HG03196 (cell line): Measurements from ENCODE around the gene ZPR1.
"Not testable (repeated sequence)": the region's sequence is repeated elsewhere in the genome, so short reads cannot be mapped to it uniquely, and the experiment has no call there.

Experiments
- ATAC-seq: cut with Tn5 transposase; IDR thresholded peaks from one replicate; pipeline ENCODE4 v1.9.1; 2021; ENCODE audit not compliant: unreplicated experiment

Gene ZPR1

DNA sequence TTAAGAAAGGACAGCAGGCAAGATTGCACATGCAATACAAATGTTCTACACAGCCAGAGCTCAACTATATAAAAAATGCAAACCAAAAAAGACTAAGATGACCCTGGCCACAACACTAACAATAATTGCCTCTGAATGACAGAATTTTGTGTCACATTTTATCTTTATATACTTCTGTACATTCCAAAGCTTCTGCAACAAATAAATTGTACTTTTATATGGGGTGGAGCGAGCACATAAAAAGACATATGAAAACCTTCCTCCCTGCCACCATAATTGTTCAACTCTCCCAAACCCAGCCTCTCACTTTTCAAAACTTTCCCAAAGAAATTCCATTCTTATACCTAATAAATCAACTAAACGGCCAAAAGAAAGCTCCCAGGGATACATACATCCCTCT lies 25.7 kb downstream of the ZPR1 start:
- no peak for ATAC-seq

- not testable (repeated sequence) for ATAC-seq
Observed at GRCh38 chr11:116756044-116756443, 31.8 kb downstream of the ZPR1 start.

DNA sequence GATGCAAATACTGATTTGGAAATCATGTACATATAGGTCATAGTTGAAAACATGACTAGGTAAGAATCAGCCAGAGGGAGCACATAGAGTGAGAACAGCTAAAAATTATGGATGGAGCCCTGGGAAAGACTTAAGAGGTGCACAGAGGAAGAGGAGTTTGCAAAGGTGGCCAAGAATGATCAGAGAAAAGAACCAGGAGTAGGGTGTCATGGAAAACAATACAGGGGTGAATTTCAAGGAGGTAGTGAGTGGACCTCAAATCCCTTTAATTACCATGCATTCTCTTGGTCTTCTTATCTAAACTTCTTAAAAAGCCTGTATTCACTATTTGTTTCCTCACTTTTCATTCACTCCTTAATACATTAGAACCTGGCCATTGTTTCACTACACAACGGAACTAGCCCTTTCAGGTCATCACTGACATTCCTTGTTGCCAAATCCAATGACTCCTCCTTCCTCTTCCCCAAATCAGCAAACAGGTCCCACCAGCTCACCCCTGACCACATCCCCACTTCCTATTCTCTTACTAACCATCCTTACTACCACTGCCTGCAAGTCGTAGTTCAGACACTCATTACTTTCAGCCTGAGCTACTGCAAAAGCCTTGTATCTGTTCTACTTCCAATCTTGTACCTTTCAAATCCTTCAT lies 37.6 kb downstream of the ZPR1 start:
- ATAC-seq: no peak

DNA sequence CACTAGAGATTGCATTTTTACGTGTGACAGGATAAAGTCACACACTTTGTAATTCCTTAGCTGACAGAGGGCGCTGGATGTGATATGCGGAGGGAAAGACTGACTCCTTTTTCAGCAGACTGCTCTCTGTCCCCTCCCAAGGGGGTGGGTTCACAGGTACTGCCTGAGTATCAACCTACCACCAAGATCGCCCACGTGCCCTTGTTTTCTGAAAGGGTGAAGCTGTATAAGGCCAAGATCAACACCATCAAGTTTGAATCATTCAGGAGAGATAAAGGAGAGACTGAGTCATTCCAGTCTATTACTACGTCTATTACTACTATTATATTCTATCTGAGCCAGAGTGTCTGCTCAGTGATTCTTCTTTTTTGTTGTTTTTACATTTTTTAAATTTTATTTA lies 45.7 kb downstream of the ZPR1 start:
- ATAC-seq: no peak

GRCh38 chr11:116740741-116741140 lies 47.1 kb downstream of the ZPR1 start:
- no peak for ATAC-seq

DNA sequence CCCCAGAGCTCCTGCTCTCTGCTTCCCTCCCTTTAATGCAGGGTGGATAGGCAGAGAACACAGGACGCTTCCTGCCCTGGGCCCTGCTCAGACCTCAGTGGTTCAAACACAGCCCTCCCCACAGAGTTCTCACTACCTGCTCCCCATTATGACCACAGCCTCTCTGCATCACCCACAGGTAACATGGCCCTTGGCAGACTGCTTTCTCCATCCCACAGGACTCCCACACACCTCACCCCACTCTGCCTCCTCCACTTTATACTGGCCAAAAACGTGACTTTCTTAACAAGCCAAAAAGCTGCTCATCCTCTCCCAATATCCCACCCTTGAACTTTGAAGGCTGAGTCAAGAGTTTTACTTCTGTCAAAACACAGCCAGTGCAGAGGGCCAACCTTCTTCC lies 48.8 kb downstream of the ZPR1 start:
- ATAC-seq: no peak

- ATAC-seq: no peak
Observed at GRCh38 chr11:116736763-116737162, 51.1 kb downstream of the ZPR1 start.

- no peak for ATAC-seq
Observed at GRCh38 chr11:116733969-116734508, 53.8 kb downstream of the ZPR1 start.

DNA sequence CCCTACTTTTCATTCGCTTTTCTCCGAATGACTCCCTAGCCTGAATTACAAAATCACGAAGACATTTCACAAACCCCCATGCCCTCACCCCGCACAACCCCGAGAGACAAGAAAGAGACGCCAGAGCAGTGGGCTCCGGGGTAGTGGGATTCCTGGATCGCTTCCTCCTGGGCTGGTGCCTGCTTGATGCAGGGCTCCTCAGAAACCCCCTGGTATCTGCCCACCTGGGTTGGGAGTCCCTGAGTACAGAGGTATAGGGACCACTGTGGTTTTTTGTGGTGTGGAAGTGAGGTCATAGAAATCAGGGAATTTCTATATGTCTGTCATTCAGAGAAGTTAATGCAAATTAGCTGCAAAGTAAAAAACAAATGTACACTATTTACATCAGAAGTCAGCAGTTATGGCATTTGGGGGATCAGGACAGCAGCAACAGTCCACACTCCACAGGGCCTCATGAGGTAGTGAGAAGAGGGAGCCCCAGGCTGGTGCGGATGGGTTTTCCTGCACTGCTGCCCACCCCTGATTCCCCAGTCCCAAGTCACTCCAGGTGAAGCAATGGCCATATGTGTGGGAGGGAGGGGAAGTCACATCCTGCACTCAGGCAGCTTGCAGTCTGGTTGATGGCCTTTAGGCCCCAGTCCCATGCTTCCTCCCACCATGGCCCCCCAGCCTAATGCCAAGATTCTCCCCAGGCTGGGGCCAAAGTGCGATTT lies 54.6 kb downstream of the ZPR1 start:
- ATAC-seq: no peak

DNA sequence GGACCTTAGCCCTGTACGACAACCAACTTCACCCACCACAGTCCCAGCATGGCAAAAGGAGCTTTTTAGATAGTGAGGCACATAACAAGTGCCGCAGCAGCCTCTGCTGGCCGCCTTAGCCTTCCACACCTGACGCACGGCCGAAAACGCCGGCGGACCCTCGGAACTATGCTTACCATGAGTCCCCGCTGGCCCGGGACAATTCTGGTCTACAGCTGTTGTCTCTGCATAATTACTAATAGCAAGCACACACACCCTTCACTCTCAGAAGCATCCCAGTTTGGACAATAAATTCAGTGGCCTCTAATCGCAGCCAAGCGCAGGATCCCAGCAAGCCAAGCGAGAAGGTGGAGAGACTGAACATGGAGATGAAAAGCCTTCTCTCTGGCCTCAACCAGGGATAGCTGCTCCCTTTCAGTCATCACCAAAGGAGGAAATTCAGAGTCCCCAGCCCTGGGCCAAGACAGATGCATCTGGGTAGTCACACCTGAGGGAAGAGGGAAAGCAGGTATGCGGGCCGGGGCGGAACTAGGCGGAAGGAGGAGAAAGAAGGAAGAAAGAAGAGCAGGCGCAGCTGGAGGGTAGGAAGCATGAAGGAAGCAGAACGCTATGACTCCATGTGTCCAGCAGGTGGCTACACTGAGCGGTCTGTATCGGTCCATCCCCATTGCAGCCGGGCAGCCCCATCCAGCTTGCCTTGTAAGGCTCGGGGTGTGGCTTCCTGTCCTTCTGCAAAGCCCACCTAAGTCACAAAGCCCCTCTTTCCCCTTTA lies 55.4 kb downstream of the ZPR1 start:
- ATAC-seq: no peak

DNA sequence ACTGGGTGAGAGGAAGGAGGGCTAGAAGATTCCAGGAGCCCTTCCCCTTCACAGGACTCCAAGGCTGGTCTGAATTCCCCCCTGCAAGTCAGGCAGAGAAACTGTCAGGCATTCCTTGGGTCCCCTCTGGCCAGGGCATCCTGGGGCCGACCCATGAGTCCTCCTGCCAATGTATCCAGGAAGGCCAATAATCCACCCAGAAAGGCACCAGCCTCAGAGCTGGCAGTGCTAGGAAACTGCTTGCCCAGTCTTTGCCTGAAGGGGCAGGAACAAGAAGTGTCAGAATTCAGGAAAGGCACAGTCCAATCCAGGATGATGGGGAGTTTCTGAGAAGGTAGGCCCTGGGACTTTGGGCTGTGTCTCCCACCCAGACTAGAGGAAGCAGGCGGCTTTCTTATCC lies 56.0 kb downstream of the ZPR1 start:
- no peak for ATAC-seq

- ATAC-seq: no peak
Observed at GRCh38 chr11:116731097-116731761, 56.6 kb downstream of the ZPR1 start.

GRCh38 chr11:116730601-116731000 lies 57.2 kb downstream of the ZPR1 start:
- ATAC-seq: no peak

DNA sequence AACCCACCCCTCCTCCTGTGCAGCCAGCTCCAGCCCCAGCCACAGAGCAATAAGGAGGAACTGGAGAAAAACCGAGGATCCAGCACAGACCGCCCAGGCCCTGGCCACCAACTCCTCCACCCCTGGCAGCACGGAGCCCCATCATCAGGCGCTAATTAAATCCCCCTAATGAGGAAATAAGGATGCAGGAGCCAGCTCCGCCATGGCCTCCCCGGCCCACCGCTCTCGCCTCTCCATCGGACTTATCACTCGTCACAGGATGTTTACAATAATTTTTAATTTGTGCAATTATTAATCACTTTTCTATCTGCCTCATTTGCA lies 57.6 kb downstream of the ZPR1 start:
- no peak for ATAC-seq

- ATAC-seq: no peak
Observed at GRCh38 chr11:116729501-116730240, 58.2 kb downstream of the ZPR1 start.

- ATAC-seq: no peak
Observed at GRCh38 chr11:116727990-116728389, 59.8 kb downstream of the ZPR1 start.

DNA sequence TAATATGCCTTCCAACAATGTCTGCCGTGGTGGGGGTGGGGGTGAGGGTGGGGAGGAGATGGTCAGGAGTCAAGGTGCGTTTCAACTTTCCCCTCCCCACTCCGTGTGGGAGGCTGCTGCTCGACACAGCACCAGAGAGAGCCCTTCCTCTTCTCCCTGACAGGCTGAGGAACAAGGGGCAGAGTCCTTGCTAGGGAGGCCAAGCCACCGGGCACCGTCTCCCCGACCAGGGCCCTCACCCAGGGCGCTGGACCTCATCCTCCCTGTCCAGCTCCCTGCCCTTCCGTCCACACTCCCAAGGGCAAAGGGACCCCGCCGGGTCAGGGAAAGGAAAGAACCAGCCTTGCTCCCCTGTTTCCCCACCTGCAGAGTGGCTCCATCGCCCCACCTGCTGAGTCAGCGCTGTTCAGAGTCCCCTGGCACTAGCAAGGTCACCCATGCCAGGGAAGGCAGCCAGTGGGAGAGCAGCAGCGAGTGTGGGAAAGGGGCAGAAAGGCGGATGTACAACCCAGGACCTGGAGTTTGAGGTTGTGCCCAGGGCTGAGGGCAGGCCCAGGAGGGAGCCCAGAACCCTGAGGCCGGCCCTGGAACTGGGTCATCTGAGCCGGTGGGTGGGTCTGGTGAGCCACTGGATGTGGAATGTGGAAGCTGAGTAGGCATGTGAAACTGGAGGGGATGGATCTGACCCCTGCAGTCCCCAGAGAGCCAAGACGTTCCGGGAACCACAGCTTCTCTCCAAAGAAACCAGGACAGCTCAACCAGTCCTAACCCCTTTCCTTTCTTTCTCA lies 62.2 kb downstream of the ZPR1 start:
- no peak for ATAC-seq

DNA sequence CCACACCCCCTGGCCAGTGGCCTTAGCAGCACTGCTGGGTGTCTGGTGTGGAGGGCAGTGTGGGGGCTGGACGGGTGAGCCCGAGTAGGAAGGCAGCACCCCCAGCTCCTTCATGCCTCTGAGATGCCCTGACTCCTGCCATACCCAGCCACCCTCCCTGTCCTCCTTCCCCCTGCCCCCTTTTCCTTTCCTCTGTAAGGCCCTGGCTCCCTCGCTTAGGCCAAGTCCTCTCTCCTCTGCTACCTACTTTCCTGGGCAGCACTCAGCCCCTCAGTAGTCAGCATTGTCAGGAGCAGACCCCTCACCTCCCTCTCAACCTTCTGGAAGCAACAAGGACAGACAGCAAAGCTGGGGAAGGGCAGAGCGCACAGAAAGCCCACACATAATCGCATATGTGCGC lies 63.0 kb downstream of the ZPR1 start:
- no peak for ATAC-seq
